Psoas muscle (tissue), 8 donors: ENCODE data around the gene HERPUD2. TPM values are rescaled to one million over a fixed set of nuclear protein-coding genes. Genes with fewer than 3 reads are reported as not detected.
"Not testable (repeated sequence)": the region's sequence is repeated elsewhere in the genome, so short reads cannot be mapped to it uniquely, and the experiment has no call there.

Experiments
- ATAC-seq, 4 donors: fragments of 200-7000 bp; cut with Tn5 transposase; one replicate each; pipeline ENCODE4 v1.9.1; 2020; ENCODE audit warnings: moderate library complexity in 3 of 4, mild to moderate bottlenecking in 2 of 4
- DNase-seq, 2 donors: peaks; one replicate each; pipeline ENCODE4 v3.0.0-alpha.2; 2020
- H3K27ac ChIP-seq: fragments of 200-600 bp; one replicate; pipeline ENCODE4 v1.8.0; 2022
- H3K27me3 ChIP-seq, 3 donors: fragments of 200-600 bp in 1 of 3; one replicate each; pipeline versions ENCODE4 v1.6.1 to v1.8.0; 2013 to 2022; ENCODE audit warnings: low read length in 2 of 3, mild to moderate bottlenecking in 2 of 3, moderate library complexity in 1 of 3; ENCODE audit not compliant: insufficient read depth in 3 of 3
- H3K36me3 ChIP-seq, 2 donors: fragments of 200-600 bp in 1 of 2; one replicate each; pipeline versions ENCODE4 v1.6.1 to v1.8.0; 2013 to 2022; ENCODE audit warnings: low read depth in 1 of 2, mild to moderate bottlenecking in 1 of 2, moderate library complexity in 1 of 2; ENCODE audit not compliant: insufficient read depth in 1 of 2
- H3K4me1 ChIP-seq: fragments of 200-600 bp; one replicate; pipeline ENCODE4 v1.8.0; 2022
- H3K4me3 ChIP-seq: fragments of 200-600 bp; one replicate; pipeline ENCODE4 v1.8.0; 2022; ENCODE audit warnings: mild to moderate bottlenecking
- H3K9me3 ChIP-seq: fragments of 200-600 bp; one replicate; pipeline ENCODE4 v1.8.0; 2022
- WGBS, 3 donors: extraction: QIAGEN DNeasy Blood & Tissue Kit; methylation state at CpG; one replicate each; pipeline versions ENCODE4 v1.1.6 to v1.1.7; 2013; 5-methylcytosine and 5-hydroxymethylcytosine counted together
- intact Hi-C, 2 donors: fragments of 100-400 bp; cut with DNase I; formaldehyde crosslinking; loops; one replicate each; pipeline versions ENCODE4 v1.11.0 to v1.14.2; 2022
- polyA plus RNA-seq, 3 donors: library from polyadenylated mRNA; stranded (reverse); fragments of 200-250 nt; gene quantifications; one replicate each; pipeline ENCODE4 v1.2.3, GENCODE V29; 2013
- total RNA-seq, 4 donors: library from RNA; stranded (reverse); fragmentation: NEBNext Ultra II Directional in 2 of 4; extraction: Animal tissue kit (Norgen Biotek cat#: 25700) in 2 of 4; gene quantifications; one replicate each; pipeline versions ENCODE4 v1.2.1 to v1.2.4, GENCODE V29; 2021 to 2023
- TF ChIP-seq, protein P1 (sequence below): fragments of 200-600 bp; IDR thresholded peaks from one replicate; pipeline ENCODE4 v1.8.0; 2022; ENCODE audit warnings: antibody characterized with exemption
- donor health status: healthy with polysubstance abuse.
- donor health status: DM: no; HTN: no; CAD: no; lungs with moderate emphysema.
- donor health status: Bipolar disorder and iron deficiency.
- donor health status: healthy.
- donor health status: DM: yes; HTN: yes; CAD: no.
- donor health status: DM: no; HTN: no; CAD: no.
- donor health status: DM: no; HTN: no; CAD: no.
- donor health status: DM: yes; HTN: yes; CAD: no.

The HERPUD2 gene
- total and polyA plus RNA-seq, 7 donors, result 7.9 to 21.5 (median 12.5) TPM

DNA sequence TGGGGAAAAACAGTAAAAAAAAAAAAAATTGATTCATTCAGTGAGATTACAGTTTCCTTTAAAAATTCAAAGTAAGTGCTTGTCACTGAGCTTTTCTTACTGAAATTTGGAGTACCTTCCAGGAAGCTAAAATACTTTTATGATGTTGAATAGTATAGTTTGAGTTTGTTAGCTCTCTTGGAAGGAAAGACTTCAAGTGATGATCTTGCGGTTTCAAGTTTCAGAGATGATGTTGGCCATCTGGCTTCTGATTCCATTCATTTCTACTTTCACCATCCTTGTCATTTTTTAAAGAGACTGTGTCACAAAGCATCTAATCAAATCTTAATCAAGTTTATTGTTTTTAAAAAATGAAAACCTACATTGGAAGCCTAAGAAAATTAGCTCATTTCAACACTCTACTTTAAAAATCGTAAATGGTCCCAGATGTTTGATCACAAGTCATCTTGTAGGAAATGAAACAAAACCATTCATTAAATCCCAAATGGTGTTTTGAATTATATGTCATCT is 4.9 kb upstream of the HERPUD2 start:
- H3K36me3 ChIP-seq, result no peaks in the 10 kb centered on the region
- H3K4me1 ChIP-seq, result peaks cover 4% of the 10 kb centered on the region
- H3K9me3 ChIP-seq, result no peaks in the 10 kb centered on the region
- H3K4me3 ChIP-seq, result no peak overlapping the region
- WGBS, 3 donors, result 90 to 96% (median 93%) methylated on average over 2 of the region's 2 CpGs
- DNase-seq, result no peak
- H3K27ac ChIP-seq, result no peak overlapping the region
- TF ChIP-seq, protein P1, sequence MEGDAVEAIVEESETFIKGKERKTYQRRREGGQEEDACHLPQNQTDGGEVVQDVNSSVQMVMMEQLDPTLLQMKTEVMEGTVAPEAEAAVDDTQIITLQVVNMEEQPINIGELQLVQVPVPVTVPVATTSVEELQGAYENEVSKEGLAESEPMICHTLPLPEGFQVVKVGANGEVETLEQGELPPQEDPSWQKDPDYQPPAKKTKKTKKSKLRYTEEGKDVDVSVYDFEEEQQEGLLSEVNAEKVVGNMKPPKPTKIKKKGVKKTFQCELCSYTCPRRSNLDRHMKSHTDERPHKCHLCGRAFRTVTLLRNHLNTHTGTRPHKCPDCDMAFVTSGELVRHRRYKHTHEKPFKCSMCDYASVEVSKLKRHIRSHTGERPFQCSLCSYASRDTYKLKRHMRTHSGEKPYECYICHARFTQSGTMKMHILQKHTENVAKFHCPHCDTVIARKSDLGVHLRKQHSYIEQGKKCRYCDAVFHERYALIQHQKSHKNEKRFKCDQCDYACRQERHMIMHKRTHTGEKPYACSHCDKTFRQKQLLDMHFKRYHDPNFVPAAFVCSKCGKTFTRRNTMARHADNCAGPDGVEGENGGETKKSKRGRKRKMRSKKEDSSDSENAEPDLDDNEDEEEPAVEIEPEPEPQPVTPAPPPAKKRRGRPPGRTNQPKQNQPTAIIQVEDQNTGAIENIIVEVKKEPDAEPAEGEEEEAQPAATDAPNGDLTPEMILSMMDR, result no peak
- ATAC-seq, result no peak
- H3K27me3 ChIP-seq, result no peaks in the 10 kb centered on the region
- intact Hi-C loops, result loop anchor here (10.0 kb wide), 3 partner anchors 55 to 595 kb away; no protein-coding TSS in a partner anchor

DNA sequence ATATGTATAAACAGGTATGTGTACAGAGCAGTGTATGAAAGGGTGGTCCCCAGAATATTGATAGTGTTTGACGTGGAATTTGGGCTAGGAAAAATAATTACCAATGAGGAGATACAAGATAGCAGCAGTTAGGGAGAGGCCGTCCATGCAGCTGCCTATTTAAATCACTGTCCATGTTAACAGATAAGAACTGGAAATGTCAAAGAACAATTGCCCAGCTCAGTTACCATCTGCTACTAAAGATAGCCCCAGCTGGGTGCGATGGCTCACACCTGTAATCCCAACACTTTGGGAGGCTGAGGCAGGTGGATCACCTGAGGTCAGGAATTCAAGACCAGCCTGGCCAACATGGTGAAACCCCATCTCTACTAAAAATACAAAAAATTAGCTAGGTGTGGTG is 3.4 kb upstream of the HERPUD2 start:
- 39 to 58% (median 50%) methylated on average over 3 of the region's 3 CpGs for WGBS, 3 donors

DNA sequence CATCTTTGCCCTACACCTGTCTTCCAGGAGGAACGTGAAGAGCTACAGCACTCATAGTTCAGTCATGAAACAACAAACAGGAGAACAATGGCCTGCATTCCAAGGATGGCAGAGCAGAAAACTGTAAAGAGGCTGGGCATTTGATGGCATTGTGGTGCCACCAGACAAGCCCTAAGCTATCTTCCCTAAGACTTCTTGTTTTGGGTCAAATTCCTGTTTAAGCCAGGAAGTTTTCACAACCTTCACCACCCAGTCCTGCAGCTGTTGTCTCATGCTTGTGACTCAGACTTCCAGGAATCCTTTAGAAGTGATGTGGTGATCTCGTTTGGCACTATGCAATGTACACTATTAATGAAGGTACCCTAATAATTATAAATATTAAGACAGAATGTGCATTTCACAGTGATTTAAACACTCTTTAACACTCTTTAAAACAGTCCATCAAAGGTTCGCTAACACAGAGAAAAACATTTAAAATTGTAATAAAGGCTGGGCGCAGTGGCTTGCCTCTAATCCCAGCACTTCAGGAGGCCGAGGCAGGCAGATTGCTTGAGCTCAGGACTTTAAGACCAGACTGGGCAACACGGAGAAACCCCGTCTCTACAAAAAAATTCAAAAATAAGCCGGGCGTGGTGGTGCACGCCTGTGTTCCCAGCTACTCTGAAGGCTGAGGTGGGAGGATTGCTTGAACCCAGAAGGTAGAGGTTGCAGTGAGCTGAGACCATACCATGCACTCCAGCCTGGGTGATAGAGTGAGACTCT is 2.7 kb upstream of the HERPUD2 start:
- Histone ChIP-seq H3K27me3 (no peaks in the 10 kb centered on the region), H3K36me3 (no peaks in the 10 kb centered on the region), H3K9me3 (no peaks in the 10 kb centered on the region), H3K27ac (no peak overlapping the region), H3K4me3 (no peak overlapping the region), H3K4me1 (peaks cover 13% of the 10 kb centered on the region)
- intact Hi-C loops, result loop anchor here (10.0 kb wide), 3 partner anchors 53 to 597 kb away; no protein-coding TSS in a partner anchor
- DNase-seq (no peak), ATAC-seq (no peak)
- TF ChIP-seq, protein P1, result no peak
- WGBS, 3 donors, result 58 to 77% (median 69%) methylated on average over 10 of the region's 10 CpGs

More for the DNA sequence above, 3.4 kb upstream of the HERPUD2 start:
- H3K9me3 ChIP-seq, DNase-seq, H3K4me1 ChIP-seq, ATAC-seq, H3K36me3 ChIP-seq, H3K4me3 ChIP-seq, H3K27ac ChIP-seq, H3K27me3 ChIP-seq: not testable (repeated sequence)
- intact Hi-C loops, result loop anchor here (10.0 kb wide), 3 partner anchors 54 to 596 kb away; no protein-coding TSS in a partner anchor

DNA sequence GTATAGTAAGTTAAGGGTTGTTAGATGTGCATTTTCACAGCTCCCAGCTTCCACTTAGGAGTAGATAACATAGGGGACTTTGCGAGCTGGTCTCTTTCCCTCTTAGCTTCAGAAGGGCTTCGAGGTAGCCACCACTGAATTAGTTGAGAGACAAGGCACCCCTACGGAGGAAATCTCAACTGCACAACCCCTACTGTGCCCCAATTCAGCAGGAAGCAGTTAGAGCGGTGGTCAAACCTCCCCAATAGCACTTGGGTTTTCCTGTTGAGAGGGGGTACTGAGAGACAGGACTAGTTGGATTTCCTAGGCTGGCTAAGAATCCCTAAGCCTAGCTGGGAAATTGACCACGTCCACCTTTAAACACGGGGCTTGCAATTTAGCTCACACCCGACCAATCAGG is 1.1 kb upstream of the HERPUD2 start:
- WGBS, 3 donors, result 87 to 92% (median 91%) methylated on average over 7 of the region's 7 CpGs
- no peak for ATAC-seq
- Histone ChIP-seq H3K4me3 (peak overlapping the region; percentile 96), H3K4me1 (peaks cover 29% of the 10 kb centered on the region), H3K9me3 (no peaks in the 10 kb centered on the region), H3K36me3 (no peaks in the 10 kb centered on the region), H3K27me3 (no peaks in the 10 kb centered on the region), H3K27ac (peak overlapping the region; percentile 96)
- TF ChIP-seq, protein P1, result no peak
- intact Hi-C loops, result loop anchor here (10.0 kb wide), 3 partner anchors 51 to 599 kb away; no protein-coding TSS in a partner anchor
- no peak for DNase-seq

DNA sequence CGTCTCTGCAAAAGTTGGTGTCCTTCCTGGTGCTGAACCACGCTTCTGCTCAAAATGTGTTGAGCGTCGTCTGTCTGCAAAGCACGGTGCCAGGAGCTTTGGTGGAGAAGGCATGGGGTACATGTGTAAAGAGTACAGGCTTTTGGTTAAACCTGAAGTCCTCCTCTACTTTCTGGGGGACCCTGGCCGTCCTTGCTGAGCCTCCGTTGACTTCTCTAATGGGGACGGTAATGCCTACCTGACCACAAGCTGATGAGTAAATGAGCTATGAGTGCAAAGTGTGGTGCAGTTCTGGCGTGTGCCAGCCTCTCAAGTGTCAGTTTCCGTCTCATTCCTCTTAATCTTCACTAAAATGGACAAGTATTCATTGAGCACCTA is 527 bp upstream of the HERPUD2 start:
- TF ChIP-seq, protein P1, result no peak
- no peaks in the 10 kb centered on the region for H3K9me3 ChIP-seq
- intact Hi-C loops, result loop anchor here (10.0 kb wide), 3 partner anchors 51 to 599 kb away; no protein-coding TSS in a partner anchor
- H3K4me3 ChIP-seq, result peak overlapping the region; percentile 96
- peak in 3 of 4 donors; percentile 1 to 16 (median 1) for ATAC-seq
- H3K4me1 ChIP-seq, result peaks cover 32% of the 10 kb centered on the region
- DNase-seq, result no peak
- no peaks in the 10 kb centered on the region for H3K36me3 ChIP-seq
- no peaks in the 10 kb centered on the region for H3K27me3 ChIP-seq
- 5 to 8% (median 7%) methylated on average over 10 of the region's 10 CpGs for WGBS, 3 donors
- peak overlapping the region; percentile 96 for H3K27ac ChIP-seq
